GM12891 (cell line): ENCODE data around the gene ACSM4.

ENCODE experiments used
- POLR2A ChIP-seq: IDR thresholded peaks from 2 replicates; pipeline ENCODE4 v1.6.1; 2011; ENCODE audit warnings: low read depth, low read length, control low read depth
- POLR2AphosphoS5 ChIP-seq: IDR thresholded peaks from 2 replicates; pipeline ENCODE4 v1.6.1; 2011; ENCODE audit warnings: low read depth, low read length, control low read depth

DNA sequence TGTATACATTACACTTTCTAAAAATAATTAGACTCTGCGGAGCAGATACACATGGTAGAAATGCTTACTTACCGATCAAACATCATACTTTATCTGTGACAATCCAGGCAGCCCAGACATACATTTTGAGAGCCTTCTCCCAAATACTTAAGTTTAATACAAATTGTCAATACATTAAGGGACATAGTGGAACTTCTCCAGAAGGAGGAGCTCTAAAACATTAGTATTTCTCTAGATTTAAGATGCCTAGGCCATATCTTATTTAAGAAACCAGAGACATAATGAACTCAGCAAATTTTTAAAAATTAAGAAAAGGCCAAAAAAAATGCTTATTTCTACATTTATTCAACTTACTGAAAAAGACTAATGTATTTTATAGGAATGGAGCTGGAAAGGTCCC lies 16.1 kb downstream of the ACSM4 start:
- no peak for TF ChIP-seq POLR2A
- no peak for TF ChIP-seq POLR2AphosphoS5
